NCI-H748 (cell line): ENCODE results near the gene MYRFL.
"Not testable (repeated sequence)": the region's sequence is repeated elsewhere in the genome, so short reads cannot be mapped to it uniquely, and the experiment has no call there.

Experiments
- DNase-seq: peaks from one replicate; lab custom pipeline; 2025; ENCODE audit not compliant: unreplicated experiment; lab: John Stamatoyannopoulos, UW

The MYRFL gene

GRCh38 chr12:69824966-69825560 lies at the start of gene MYRFL:
Gene MYRFL (plus strand): TSS chr12:69825227. CDS start chr12:69825518, 291 bp downstream.
- no peak for DNase-seq

GRCh38 chr12:69779928-69780327 lies 45.1 kb upstream of the MYRFL start:
- peak; percentile 83 for DNase-seq

- no peak for DNase-seq
Measured at GRCh38 chr12:69783365-69783764, 41.7 kb upstream of the MYRFL start.

- no peak for DNase-seq
Measured at GRCh38 chr12:69789351-69789750, 35.7 kb upstream of the MYRFL start.

- DNase-seq: no peak
Measured at GRCh38 chr12:69792533-69792932, 32.5 kb upstream of the MYRFL start.

GRCh38 chr12:69807101-69807897 lies 17.7 kb upstream of the MYRFL start:
- DNase-seq: not testable (repeated sequence)

- no peak for DNase-seq
Measured at GRCh38 chr12:69810870-69811498, 14.0 kb upstream of the MYRFL start.

GRCh38 chr12:69816082-69816481 lies 8.9 kb upstream of the MYRFL start:
- DNase-seq: no peak

GRCh38 chr12:69821032-69821455 lies 4.0 kb upstream of the MYRFL start:
- no peak for DNase-seq

GRCh38 chr12:69821456-69822159 lies 3.4 kb upstream of the MYRFL start:
- peak; percentile 62 for DNase-seq

GRCh38 chr12:69822201-69822860 lies 2.7 kb upstream of the MYRFL start:
- peak; percentile 43 for DNase-seq

- no peak for DNase-seq
Measured at GRCh38 chr12:69824028-69824427, 999 bp upstream of the MYRFL start.

GRCh38 chr12:69828897-69829296 lies 3.9 kb downstream of the MYRFL start:
- DNase-seq: no peak

GRCh38 chr12:69833696-69834095 lies 8.7 kb downstream of the MYRFL start:
- no peak for DNase-seq

- DNase-seq: no peak
Measured at GRCh38 chr12:69834147-69834546, 9.1 kb downstream of the MYRFL start.

GRCh38 chr12:69834576-69834975 lies 9.5 kb downstream of the MYRFL start:
- DNase-seq: no peak

GRCh38 chr12:69835081-69835480 lies 10.1 kb downstream of the MYRFL start:
- DNase-seq: no peak

GRCh38 chr12:69836015-69836414 lies 11.0 kb downstream of the MYRFL start:
- DNase-seq: no peak

- no peak for DNase-seq
Measured at GRCh38 chr12:69837191-69837590, 12.2 kb downstream of the MYRFL start.

GRCh38 chr12:69837657-69838415 lies 12.8 kb downstream of the MYRFL start:
- DNase-seq: no peak
